IMR-90 (cell line): ENCODE results near the gene ANK3. TPM values are rescaled to one million over a fixed set of nuclear protein-coding genes. Genes with fewer than 3 reads are reported as not detected.
A peak's percentile ranks its signal among the peaks of the same experiment; 100 is the strongest.

Source experiments
- ATAC-seq: fragments of 200-7000 bp; cut with Tn5 transposase; 2 replicates; pipeline ENCODE4 v1.9.1; 2020; ENCODE audit warnings: low read depth, mild to moderate bottlenecking, moderate library complexity
- BruUV-seq: library from RNA; stranded (reverse); fragments of 400-500 nt; replicated peaks from 2 replicates; lab custom pipeline; 2021; lab: Mats Ljungman, UMichigan
- CTCF ChIA-PET: fragments of 300-600 bp; formaldehyde crosslinking; extraction: SDS; loops from one replicate; lab custom pipeline; 2021; ENCODE audit warnings: antibody characterized with exemption; lab: Yijun Ruan, JAX
- POLR2A ChIA-PET: fragments of 300-600 bp; sonication (Branson Sonifier 250); formaldehyde crosslinking; loops from one replicate; lab custom pipeline; 2022; ENCODE audit warnings: antibody characterized with exemption; ENCODE audit not compliant: unreplicated experiment; lab: Charles Lee
- DNase-seq: peaks from one replicate; pipeline ENCODE4 v3.0.0; 2013
- H2AFZ ChIP-seq: replicated peaks from 2 replicates; pipeline ENCODE3; 2013; ENCODE audit warnings: low read length, mild to moderate bottlenecking; ENCODE audit not compliant: poor library complexity
- H2AK5ac ChIP-seq: 2 replicates; pipeline ENCODE4 v1.6.1; 2013; ENCODE audit warnings: low read depth, low read length, inconsistent platforms
- H2AK9ac ChIP-seq: replicated peaks from 2 replicates; pipeline ENCODE3; 2013; ENCODE audit warnings: mild to moderate bottlenecking, low read depth, low read length, moderate library complexity; ENCODE audit not compliant: poor library complexity
- H2BK120ac ChIP-seq: 2 replicates; pipeline ENCODE4 v1.6.1; 2013; ENCODE audit warnings: low read depth, low read length, inconsistent platforms
- H2BK15ac ChIP-seq: 3 replicates; pipeline ENCODE4 v1.6.1; 2013; ENCODE audit warnings: low read depth, low read length, inconsistent platforms
- H2BK20ac ChIP-seq: 2 replicates; pipeline ENCODE4 v1.6.1; 2013; ENCODE audit warnings: low read depth, mild to moderate bottlenecking, inconsistent platforms, low read length, moderate library complexity
- H2BK5ac ChIP-seq: 2 replicates; pipeline ENCODE4 v1.6.1; 2013; ENCODE audit warnings: mild to moderate bottlenecking, low read depth, low read length, inconsistent platforms; ENCODE audit not compliant: poor library complexity, severe bottlenecking
- H3K14ac ChIP-seq: replicated peaks from 2 replicates; pipeline ENCODE4 v1.6.1; 2013; ENCODE audit warnings: low read depth, low read length, inconsistent platforms
- H3K18ac ChIP-seq: 2 replicates; pipeline ENCODE4 v1.6.1; 2013; ENCODE audit warnings: low read depth, low read length, control low read depth
- H3K23ac ChIP-seq: 2 replicates; pipeline ENCODE4 v1.6.1; 2013; ENCODE audit warnings: low read depth, low read length, inconsistent platforms
- H3K27ac ChIP-seq: 2 replicates; pipeline ENCODE4 v1.5.1; 2013; ENCODE audit warnings: mild to moderate bottlenecking, control low read depth, low read length; ENCODE audit not compliant: insufficient read depth
- H3K27me3 ChIP-seq: 2 replicates; pipeline ENCODE4 v1.6.1; 2013; ENCODE audit warnings: low read length; ENCODE audit not compliant: control insufficient read depth, insufficient read depth
- H3K36me3 ChIP-seq: 2 replicates; pipeline ENCODE4 v1.6.1; 2013; ENCODE audit warnings: low read length, mixed read lengths; ENCODE audit not compliant: control insufficient read depth, insufficient read depth
- H3K4ac ChIP-seq: 2 replicates; pipeline ENCODE4 v1.6.1; 2013; ENCODE audit warnings: low read depth, low read length, inconsistent platforms
- H3K4me1 ChIP-seq: 2 replicates; pipeline ENCODE4 v1.6.1; 2013; ENCODE audit warnings: low read length, mixed read lengths; ENCODE audit not compliant: control insufficient read depth, insufficient read depth
- H3K4me2 ChIP-seq: 2 replicates; pipeline ENCODE4 v1.6.1; 2013; ENCODE audit warnings: low read depth, mild to moderate bottlenecking, control low read depth, low read length, moderate library complexity
- H3K4me3 ChIP-seq: 2 replicates; pipeline ENCODE4 v1.5.1; 2013; ENCODE audit warnings: low read depth, mild to moderate bottlenecking, control low read depth, low read length, moderate library complexity; ENCODE audit not compliant: insufficient read depth
- H3K56ac ChIP-seq: 2 replicates; pipeline ENCODE4 v1.6.1; 2013; ENCODE audit warnings: low read length, inconsistent platforms; ENCODE audit not compliant: insufficient read depth; ENCODE audit errors: extremely low read depth
- H3K79me1 ChIP-seq, 2 experiments: 2 replicates each; pipeline ENCODE4 v1.6.1; 2013; ENCODE audit warnings: low read length in 2 of 2, inconsistent platforms in 1 of 2, low read depth in 1 of 2
- H3K9ac ChIP-seq: 2 replicates; pipeline ENCODE4 v1.6.1; 2013; ENCODE audit warnings: low read depth, low read length, control low read depth
- H3K9me1 ChIP-seq: 2 replicates; pipeline ENCODE4 v1.6.1; 2013; ENCODE audit warnings: low read length, inconsistent platforms; ENCODE audit not compliant: insufficient read depth
- H3K9me3 ChIP-seq: 2 replicates; pipeline ENCODE4 v1.6.1; 2013; ENCODE audit warnings: low read length; ENCODE audit not compliant: control insufficient read depth, insufficient read depth
- H4K20me1 ChIP-seq: 2 replicates; pipeline ENCODE4 v1.6.1; 2013; ENCODE audit warnings: low read length, inconsistent platforms; ENCODE audit not compliant: insufficient read depth
- H4K5ac ChIP-seq: 2 replicates; pipeline ENCODE4 v1.6.1; 2013; ENCODE audit warnings: mild to moderate bottlenecking, low read depth, low read length, control low read depth
- H4K8ac ChIP-seq, 2 experiments: 2 replicates each; pipeline ENCODE4 v1.6.1; 2013; ENCODE audit warnings: low read depth in 2 of 2, low read length in 2 of 2, control low read depth in 1 of 2, inconsistent platforms in 1 of 2
- H4K91ac ChIP-seq: 2 replicates; pipeline ENCODE4 v1.6.1; 2013; ENCODE audit warnings: low read depth, low read length, inconsistent platforms; ENCODE audit not compliant: insufficient read depth
- BHLHE40 ChIP-seq: fragments of 150-350 bp; IDR thresholded peaks from 2 replicates; pipeline ENCODE4 v1.6.1; 2016; ENCODE audit warnings: mild to moderate bottlenecking, low read depth, low read length
- CEBPB ChIP-seq: IDR thresholded peaks from 2 replicates; pipeline ENCODE4 v1.6.1; 2012; ENCODE audit warnings: low read depth, low read length, improper control_type of control experiment
- CHD1 ChIP-seq: IDR thresholded peaks from 2 replicates; pipeline ENCODE4 v1.6.1; 2012; ENCODE audit warnings: low read depth, low read length, improper control_type of control experiment
- CTCF ChIP-seq: conservative IDR thresholded peaks from 2 replicates; pipeline ENCODE4 v1.5.1; 2012; ENCODE audit warnings: mild to moderate bottlenecking, low read depth, low read length, improper control_type of control experiment
- FOS ChIP-seq: fragments of 150-350 bp; IDR thresholded peaks from 2 replicates; pipeline ENCODE4 v1.6.1; 2016; ENCODE audit warnings: low read depth, low read length
- MAFK ChIP-seq: IDR thresholded peaks from 2 replicates; pipeline ENCODE4 v1.6.1; 2012; ENCODE audit warnings: low read depth, low read length, improper control_type of control experiment
- MAZ ChIP-seq: IDR thresholded peaks from 2 replicates; pipeline ENCODE4 v1.6.1; 2012; ENCODE audit warnings: low read depth, mild to moderate bottlenecking, low read length, improper control_type of control experiment, moderate library complexity, borderline replicate concordance
- MXI1 ChIP-seq: IDR thresholded peaks from 2 replicates; pipeline ENCODE4 v1.6.1; 2012; ENCODE audit warnings: low read depth, mild to moderate bottlenecking, low read length, moderate library complexity, borderline replicate concordance
- NFE2L2 ChIP-seq: fragments of 150-350 bp; IDR thresholded peaks from 2 replicates; pipeline ENCODE4 v1.6.1; 2016; ENCODE audit warnings: low read depth, mild to moderate bottlenecking, low read length
- POLR2A ChIP-seq: IDR thresholded peaks from 2 replicates; pipeline ENCODE4 v1.6.1; 2012; ENCODE audit warnings: mild to moderate bottlenecking, low read depth, low read length
- RAD21 ChIP-seq: IDR thresholded peaks from 2 replicates; pipeline ENCODE4 v1.6.1; 2012; ENCODE audit warnings: low read length, improper control_type of control experiment
- RFX5 ChIP-seq: IDR thresholded peaks from 2 replicates; pipeline ENCODE4 v1.8.0; 2012; ENCODE audit warnings: low read depth, mild to moderate bottlenecking, low read length, moderate library complexity
- SMC3 ChIP-seq: fragments of 150-350 bp; IDR thresholded peaks from 2 replicates; pipeline ENCODE4 v1.6.1; 2016; ENCODE audit warnings: low read depth, mild to moderate bottlenecking, antibody characterized with exemption, low read length, moderate library complexity
- USF2 ChIP-seq: fragments of 150-350 bp; IDR thresholded peaks from 2 replicates; pipeline ENCODE4 v1.6.1; 2017; ENCODE audit warnings: mild to moderate bottlenecking, antibody characterized with exemption, low read length, low read depth
- WGBS, 2 experiments: methylation state at CpG; one replicate each; pipeline versions ENCODE4 v1.1.5 to v1.1.7; 2013; ENCODE audit warnings: missing lambda C conversion rate in 2 of 2; ENCODE audit not compliant: insufficient read length in 1 of 2; ENCODE audit errors: extremely low coverage in 2 of 2; 5-methylcytosine and 5-hydroxymethylcytosine counted together
- dilution Hi-C: fragments of 300-500 bp; cut with HindIII; formaldehyde crosslinking; loops from one replicate; pipeline ENCODE4 v1.14.3; 2018; ENCODE audit warnings: low sequenced_read_pairs; ENCODE audit not compliant: unreplicated experiment
- in situ Hi-C: fragments of 300-500 bp; cut with MboI; formaldehyde crosslinking; loops from 3 replicates; pipeline ENCODE4 v1.14.3; 2019; ENCODE audit warnings: low sequenced_read_pairs, inconsistent platforms, mixed read lengths
- intact Hi-C: fragments of 100-400 bp; cut with micrococcal nuclease; formaldehyde crosslinking; loops from 2 replicates; pipeline ENCODE4 v1.10.0; 2022
- polyA plus RNA-seq, 3 experiments: library from polyadenylated mRNA; depleted of rRNA; stranded (reverse); fragments of >200 nt; gene quantifications; 2 replicates each; pipeline ENCODE4 v1.2.3, GENCODE V29; 2012; ENCODE audit warnings: low replicate concordance in 1 of 3
- total RNA-seq: library from RNA; depleted of rRNA; stranded (reverse); fragments of >200 nt; gene quantifications from 2 replicates; pipeline ENCODE4 v1.2.3, GENCODE V29; 2012

The ANK3 gene
- total and polyA plus RNA-seq, 2 of the 4 experiments (the other 2 are of a cell fraction): 0.63 to 1.8 TPM

- H2AK5ac ChIP-seq: no peak overlapping the region
- no peak overlapping the region for H3K4me2 ChIP-seq
- dilution Hi-C loops (no loop called here), intact Hi-C loops (loop anchor here (1.0 kb wide), 1 partner anchor 406 kb away; no protein-coding TSS in a partner anchor), in situ Hi-C loops (loop anchor here (25.0 kb wide), 1 partner anchor 395 kb away; no protein-coding TSS in a partner anchor)
- TF ChIP-seq SMC3 (peak; percentile 50), MAFK (no peak), MXI1 (no peak), POLR2A (no peak), MAZ (no peak), RFX5 (no peak), BHLHE40 (no peak), NFE2L2 (no peak), CTCF (peak; percentile 54), CHD1 (no peak), USF2 (no peak), CEBPB (0 out of 2 replicates have a peak, but pooled peaks have one; percentile 3), FOS (no peak), RAD21 (peak; percentile 64)
- ChIA-PET POLR2A (no interaction called here), CTCF (no interaction called here)
- DNase-seq (peak; percentile 36), ATAC-seq (peak; percentile 35; the same call in 1 of the 2 replicates)
- no peaks in the 10 kb centered on the region for H3K9me3 ChIP-seq
- H3K27ac ChIP-seq: no peak overlapping the region
- no peaks in the 10 kb centered on the region for H3K79me1 ChIP-seq
- no peak overlapping the region for H3K23ac ChIP-seq
- no peak overlapping the region for H3K18ac ChIP-seq
- BruUV-seq: no TSS peak
- no peaks in the 10 kb centered on the region for H3K9me1 ChIP-seq
- H2BK15ac ChIP-seq: no peak overlapping the region
- H3K4me3 ChIP-seq: no peak overlapping the region
- H3K56ac ChIP-seq: no peak overlapping the region
- H3K4me1 ChIP-seq: no peaks in the 10 kb centered on the region
- no peak overlapping the region for H2AFZ ChIP-seq
- H4K5ac ChIP-seq: no peak overlapping the region
- no peak overlapping the region for H2AK9ac ChIP-seq
- H4K20me1 ChIP-seq: no peaks in the 10 kb centered on the region
- H2BK5ac ChIP-seq: no peak overlapping the region
- no peaks in the 10 kb centered on the region for H3K36me3 ChIP-seq
- H4K8ac ChIP-seq: no peak overlapping the region
- no peak overlapping the region for H2BK20ac ChIP-seq
- no peak overlapping the region for H4K91ac ChIP-seq
- no peak overlapping the region for H3K9ac ChIP-seq
- WGBS, 2 experiments: no CpG with 5 or more reads among the region's 1 CpG
- H3K14ac ChIP-seq: no peak overlapping the region
- H3K4ac ChIP-seq: no peak overlapping the region
- H3K27me3 ChIP-seq: no peaks in the 10 kb centered on the region
- no peak overlapping the region for H2BK120ac ChIP-seq
Observed at GRCh38 chr10:60032723-60033122, 357.0 kb downstream of the ANK3 start.
